PFSK-1 (cell line): Measurements from ENCODE around the gene HPCAL1. TPM values are rescaled to one million over a fixed set of nuclear protein-coding genes. Genes with fewer than 3 reads are reported as not detected.

Experiments
- FOXP2 ChIP-seq: optimal IDR thresholded peaks from 2 replicates; pipeline ENCODE3; 2011; ENCODE audit warnings: borderline replicate concordance, control low read depth, inconsistent platforms; ENCODE audit not compliant: insufficient read depth; ENCODE audit errors: extremely low read length, extremely low read depth
- POLR2AphosphoS5 ChIP-seq: IDR thresholded peaks from 2 replicates; pipeline ENCODE4 v1.6.1; 2012; ENCODE audit warnings: low read depth, mild to moderate bottlenecking, control low read depth, low read length, moderate library complexity
- SIN3A ChIP-seq: IDR thresholded peaks from 2 replicates; pipeline ENCODE4 v1.6.1; 2012; ENCODE audit warnings: mild to moderate bottlenecking, low read length, moderate library complexity, borderline replicate concordance; ENCODE audit not compliant: insufficient read depth
- TAF1 ChIP-seq: IDR thresholded peaks from 2 replicates; pipeline ENCODE4 v1.6.1; 2012; ENCODE audit warnings: low read length, control low read depth, borderline replicate concordance; ENCODE audit not compliant: insufficient read depth
- polyA plus RNA-seq: library from polyadenylated mRNA; unstranded; fragments of >200 nt; gene quantifications from one replicate; pipeline ENCODE4 v1.2.1, GENCODE V29; 2012; ENCODE audit warnings: low read depth, missing spikeins; ENCODE audit not compliant: insufficient read length
- TF ChIP-seq, protein P1 (sequence below), 2 experiments: IDR thresholded peaks; 2 replicates each; pipeline versions ENCODE4 v1.6.1 to v1.8.0; 2011 to 2012; ENCODE audit warnings: low read depth in 2 of 2, low read length in 2 of 2, control low read depth in 1 of 2, inconsistent platforms in 1 of 2, mild to moderate bottlenecking in 1 of 2, moderate library complexity in 1 of 2; ENCODE audit not compliant: insufficient read depth in 1 of 2

HPCAL1 gene
- 83.9 TPM for polyA plus RNA-seq

DNA sequence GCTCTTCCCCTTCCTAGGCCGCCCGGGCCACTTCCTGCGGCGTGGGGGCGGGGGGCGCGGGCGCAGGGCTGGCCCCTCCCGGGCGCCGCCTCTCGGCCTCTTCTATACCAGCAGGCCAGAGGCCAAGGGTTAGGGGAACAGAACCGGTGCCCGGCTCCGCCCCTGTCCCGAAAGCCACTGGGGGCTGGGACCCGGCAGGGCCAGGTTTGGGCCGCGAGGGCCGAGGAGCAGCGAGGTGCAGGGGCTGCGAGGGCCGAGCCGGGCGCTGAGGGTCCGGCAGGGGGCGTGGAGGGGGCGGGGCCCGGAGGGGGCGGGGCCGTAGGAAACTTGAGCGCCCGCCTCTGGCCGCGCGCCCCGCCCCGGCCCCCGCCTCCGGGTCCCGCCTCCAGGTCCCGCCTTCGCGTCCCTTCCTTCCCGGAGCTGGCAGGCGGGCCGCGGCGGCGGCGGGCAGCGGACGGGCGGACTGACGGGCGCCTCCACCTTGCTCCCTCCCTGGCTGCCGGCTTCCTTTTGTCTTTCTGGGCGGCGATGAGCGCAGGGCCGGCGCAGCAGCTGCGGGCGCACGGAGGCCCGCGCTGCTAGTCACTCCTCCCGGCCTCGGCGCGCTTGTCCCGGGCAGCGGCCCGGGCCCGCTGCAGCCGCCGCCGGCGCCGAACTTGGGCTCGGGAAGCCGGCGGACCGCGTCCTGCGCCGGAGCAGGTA, at the start of gene HPCAL1:
TSS of gene HPCAL1 (plus strand) at position 426 of the 702 bp plus-strand sequence. CDS start 116,854 bp downstream, outside the sequence.
- TF ChIP-seq, protein P1, sequence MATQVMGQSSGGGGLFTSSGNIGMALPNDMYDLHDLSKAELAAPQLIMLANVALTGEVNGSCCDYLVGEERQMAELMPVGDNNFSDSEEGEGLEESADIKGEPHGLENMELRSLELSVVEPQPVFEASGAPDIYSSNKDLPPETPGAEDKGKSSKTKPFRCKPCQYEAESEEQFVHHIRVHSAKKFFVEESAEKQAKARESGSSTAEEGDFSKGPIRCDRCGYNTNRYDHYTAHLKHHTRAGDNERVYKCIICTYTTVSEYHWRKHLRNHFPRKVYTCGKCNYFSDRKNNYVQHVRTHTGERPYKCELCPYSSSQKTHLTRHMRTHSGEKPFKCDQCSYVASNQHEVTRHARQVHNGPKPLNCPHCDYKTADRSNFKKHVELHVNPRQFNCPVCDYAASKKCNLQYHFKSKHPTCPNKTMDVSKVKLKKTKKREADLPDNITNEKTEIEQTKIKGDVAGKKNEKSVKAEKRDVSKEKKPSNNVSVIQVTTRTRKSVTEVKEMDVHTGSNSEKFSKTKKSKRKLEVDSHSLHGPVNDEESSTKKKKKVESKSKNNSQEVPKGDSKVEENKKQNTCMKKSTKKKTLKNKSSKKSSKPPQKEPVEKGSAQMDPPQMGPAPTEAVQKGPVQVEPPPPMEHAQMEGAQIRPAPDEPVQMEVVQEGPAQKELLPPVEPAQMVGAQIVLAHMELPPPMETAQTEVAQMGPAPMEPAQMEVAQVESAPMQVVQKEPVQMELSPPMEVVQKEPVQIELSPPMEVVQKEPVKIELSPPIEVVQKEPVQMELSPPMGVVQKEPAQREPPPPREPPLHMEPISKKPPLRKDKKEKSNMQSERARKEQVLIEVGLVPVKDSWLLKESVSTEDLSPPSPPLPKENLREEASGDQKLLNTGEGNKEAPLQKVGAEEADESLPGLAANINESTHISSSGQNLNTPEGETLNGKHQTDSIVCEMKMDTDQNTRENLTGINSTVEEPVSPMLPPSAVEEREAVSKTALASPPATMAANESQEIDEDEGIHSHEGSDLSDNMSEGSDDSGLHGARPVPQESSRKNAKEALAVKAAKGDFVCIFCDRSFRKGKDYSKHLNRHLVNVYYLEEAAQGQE (IDR thresholded peaks at IDR 0.05; ENCODE audit: insufficient read depth in 1 of 2, low read depth in 2 of 2, low read length in 2 of 2) = no peak
- TF ChIP-seq FOXP2 = peak; percentile 33
- TF ChIP-seq SIN3A = no peak
- no peak for TF ChIP-seq TAF1
- peak; percentile 78 for TF ChIP-seq POLR2AphosphoS5

DNA sequence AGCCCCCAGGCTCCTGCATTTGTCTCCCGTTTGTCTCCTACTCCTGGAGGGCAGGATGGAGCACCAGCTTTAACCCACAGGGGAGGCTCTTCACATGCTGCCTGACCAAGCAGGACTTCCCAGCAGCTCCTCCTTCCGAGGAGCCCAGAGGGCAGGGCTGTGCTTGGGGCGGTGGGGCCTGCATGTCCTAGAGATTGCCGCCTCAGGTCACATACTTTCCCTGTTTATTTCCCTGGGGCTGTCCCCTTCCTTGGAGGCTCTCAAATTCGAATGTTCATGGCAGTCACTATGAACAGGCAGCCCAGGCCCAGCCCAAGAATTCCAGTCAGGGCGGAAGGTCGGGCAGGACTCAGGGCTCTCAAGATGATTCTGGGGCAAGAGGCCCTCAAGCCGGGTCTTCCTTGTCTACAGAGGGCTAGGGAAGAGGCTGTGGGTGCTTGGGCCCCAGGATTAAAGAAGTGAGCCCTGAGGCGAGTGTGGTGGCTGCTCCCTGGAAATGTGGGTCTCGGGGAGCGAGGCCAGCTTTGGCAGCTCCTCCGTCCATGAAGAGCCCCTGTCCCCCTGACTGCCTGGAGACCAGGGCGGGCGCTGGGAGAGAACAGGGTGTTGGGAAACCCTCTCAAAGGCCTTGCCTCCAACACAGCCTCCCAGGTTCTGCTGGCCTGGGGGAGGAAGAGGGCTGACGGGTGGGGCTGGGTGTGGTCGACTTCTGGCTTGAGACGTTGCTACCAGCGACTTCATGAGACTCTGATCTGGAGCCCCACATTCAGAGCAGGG, 48.9 kb upstream of the HPCAL1 start:
- TF ChIP-seq FOXP2 (no peak), TAF1 (no peak), SIN3A (no peak), POLR2AphosphoS5 (no peak)
- TF ChIP-seq, protein P1 (IDR thresholded peaks at IDR 0.05; ENCODE audit: insufficient read depth in 1 of 2, low read depth in 2 of 2, low read length in 2 of 2) = no peak

DNA sequence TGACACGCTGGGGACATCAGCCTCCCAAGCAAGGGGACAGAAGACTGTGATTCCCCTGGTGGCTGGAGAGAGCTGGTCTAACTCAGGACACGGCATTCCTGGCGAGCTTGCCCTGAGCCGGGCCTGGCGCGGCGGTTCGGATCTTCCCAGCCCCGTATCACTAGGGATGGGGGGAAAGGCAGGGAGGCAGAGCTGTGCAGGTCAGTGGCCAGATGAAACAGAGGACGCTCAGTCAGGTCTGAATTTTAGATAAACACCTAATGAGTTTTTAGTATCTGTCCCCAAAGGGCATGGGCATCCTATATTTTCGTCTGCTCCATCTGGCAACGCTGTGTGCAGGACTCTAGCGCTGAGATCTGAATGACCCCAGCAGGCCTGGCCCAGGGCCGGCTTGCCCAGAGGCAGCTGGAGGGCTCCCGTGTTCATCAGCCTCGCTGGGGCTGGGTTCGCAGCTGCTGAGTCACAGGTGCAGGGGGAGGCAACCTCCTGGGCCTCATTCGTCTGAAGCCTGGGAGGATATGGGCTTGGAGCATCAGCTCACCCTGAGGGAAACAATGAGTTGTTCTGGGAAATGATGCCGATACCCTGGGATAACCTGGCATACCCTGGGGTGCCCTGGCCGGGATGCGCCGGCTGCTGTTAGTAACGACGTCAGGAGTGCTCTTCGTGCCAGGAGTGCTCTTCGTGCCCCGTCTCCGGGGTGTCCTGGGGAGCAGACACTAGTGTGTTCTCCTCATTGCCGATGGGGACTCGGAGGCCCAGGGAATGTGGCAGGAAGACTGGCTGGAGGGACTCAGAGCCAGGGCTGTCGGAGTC, 48.1 kb upstream of the HPCAL1 start:
- TF ChIP-seq FOXP2 (no peak), POLR2AphosphoS5 (no peak), TAF1 (no peak), SIN3A (no peak)
- TF ChIP-seq, protein P1 (IDR thresholded peaks at IDR 0.05; ENCODE audit: insufficient read depth in 1 of 2, low read depth in 2 of 2, low read length in 2 of 2) = no peak

DNA sequence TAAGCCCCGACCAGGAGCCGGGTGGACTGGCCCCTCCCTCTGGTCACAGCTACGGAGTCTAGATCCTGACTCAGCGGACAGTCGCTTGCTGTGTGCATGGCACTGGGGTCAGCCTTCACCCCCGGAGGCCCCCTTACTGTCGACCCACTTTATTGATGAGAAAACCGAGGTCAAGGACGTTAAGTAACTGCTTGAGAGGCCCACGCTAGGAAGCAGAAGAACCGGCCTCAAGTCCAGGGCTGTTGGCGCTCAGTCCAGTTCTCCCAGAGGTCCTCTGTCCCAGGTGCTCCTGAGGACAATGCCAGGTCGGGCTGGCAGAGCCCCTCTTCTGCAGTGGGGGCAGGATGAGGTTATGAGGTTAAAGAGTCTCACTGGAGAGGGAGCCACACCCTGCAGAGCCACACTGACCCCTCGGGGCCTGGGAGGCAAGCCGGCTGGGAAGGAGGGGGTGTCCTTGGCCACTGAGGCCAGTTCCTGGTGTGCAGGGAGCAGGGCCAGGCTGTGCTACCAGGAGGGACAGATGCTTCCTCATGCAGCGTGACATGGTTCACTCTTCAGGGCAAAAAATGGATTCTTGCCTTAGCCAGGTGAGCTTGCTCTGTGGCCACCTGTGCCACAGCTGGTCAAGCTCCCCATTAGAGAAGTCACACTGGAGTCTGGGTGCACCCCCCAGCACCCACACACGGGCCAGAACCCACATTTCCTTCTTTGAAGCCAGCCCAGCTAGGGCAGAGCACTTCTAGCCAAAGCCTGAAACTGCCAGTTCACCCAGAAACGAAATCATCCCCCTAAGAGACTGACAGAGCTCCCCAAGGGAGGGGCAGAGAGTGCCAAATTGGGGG, 47.3 kb upstream of the HPCAL1 start:
- TF ChIP-seq FOXP2 = no peak
- TF ChIP-seq, protein P1 (IDR thresholded peaks at IDR 0.05; ENCODE audit: insufficient read depth in 1 of 2, low read depth in 2 of 2, low read length in 2 of 2) = no peak
